Melanocyte of skin (primary cell): ENCODE results near the gene IRGC. TPM values are rescaled to one million over a fixed set of nuclear protein-coding genes. Genes with fewer than 3 reads are reported as not detected.

ENCODE experiments used
- total RNA-seq, 2 donors: library from RNA; depleted of rRNA; stranded (reverse); fragments of >200 nt; gene quantifications; 2 replicates each; pipeline ENCODE4 v1.2.3, GENCODE V29; 2012

The IRGC gene
- total RNA-seq, result not detected

DNA sequence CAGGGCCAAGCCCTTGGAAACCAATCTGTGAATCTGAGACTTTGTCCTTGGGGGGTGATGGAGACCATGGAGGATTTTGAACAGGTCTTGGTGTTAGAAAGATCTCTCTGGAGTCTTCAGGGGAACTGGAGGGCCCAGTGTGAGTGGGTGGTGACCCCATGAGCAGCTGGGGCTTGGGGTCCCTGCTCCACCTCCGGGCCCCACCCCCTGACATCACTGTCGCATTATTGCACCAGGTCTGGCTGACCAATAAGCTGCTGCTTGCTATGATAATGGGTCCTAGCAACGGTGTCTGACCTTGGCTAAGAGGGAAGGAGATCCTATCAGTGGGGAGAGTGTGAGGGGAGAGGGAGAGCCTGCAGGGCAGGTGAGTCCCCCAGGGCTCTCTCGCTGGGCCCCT, at the start of gene IRGC:
Gene IRGC, plus strand, starts transcription at position 301 of the 400 bp plus-strand sequence. CDS start 2,483 bp downstream, outside the sequence.

DNA sequence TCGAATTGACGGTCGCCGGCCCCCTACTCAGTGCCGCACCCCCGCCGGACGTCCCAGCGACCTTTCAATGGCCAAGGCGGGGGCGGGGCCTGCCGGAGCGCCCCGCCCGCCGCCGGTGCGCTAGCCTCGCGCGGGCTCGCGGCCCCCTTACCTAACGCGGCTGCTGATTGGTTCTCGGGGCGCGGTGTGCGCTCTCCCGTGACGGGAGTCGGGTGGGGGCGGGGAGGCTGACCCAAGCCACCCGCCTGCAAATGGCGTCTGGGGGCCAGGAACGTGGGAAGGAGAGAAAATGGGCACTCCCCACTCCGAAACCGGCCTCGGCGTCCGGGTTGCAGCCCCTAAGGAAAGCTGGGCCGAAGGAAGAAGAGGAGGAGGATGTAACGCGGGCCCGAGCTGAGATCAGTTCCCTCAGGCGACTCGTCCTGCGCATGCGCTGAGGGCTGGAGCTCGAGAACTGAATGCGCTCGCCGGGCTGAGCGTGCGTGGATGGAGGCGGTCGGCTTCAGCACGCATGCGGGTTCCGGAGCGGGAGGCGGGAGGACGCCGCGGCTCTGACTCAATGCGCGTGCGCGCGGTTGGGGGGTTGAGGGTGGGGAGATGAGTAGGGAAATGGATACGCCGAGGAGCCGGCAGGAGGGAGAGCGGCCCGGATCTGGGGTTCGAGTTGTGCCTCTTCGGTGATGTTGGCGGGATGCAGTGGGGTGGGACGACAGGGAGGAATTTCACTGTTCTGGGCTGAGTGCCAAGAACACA, 38.8 kb downstream of the IRGC start, which contains the start of gene SMG9:
Gene SMG9, minus strand, starts transcription at position 460 of the 753 bp plus-strand sequence. CDS start 4,221 bp downstream, outside the sequence.

Other genes starting within 250 kb of the IRGC start
- gene PHLDB3, start 211.3 kb upstream of the IRGC start, total RNA-seq, result 10 to 100 TPM in 1 of 2 donors, 1 to 10 TPM in 1; 8.0 to 15.8 TPM
- 10 to 100 TPM; 64.4 to 66.3 TPM for gene ETHE1, start 188.9 kb upstream of the IRGC start, total RNA-seq
- gene ZNF575, start 182.9 kb upstream of the IRGC start, total RNA-seq, result under 1 TPM in 1 of 2 donors, not detected in 1; 0.34 TPM
- gene XRCC1, start 140.5 kb upstream of the IRGC start, total RNA-seq, result 10 to 100 TPM; 22.0 to 30.3 TPM
- 1 to 10 TPM; 5.5 to 6.3 TPM for gene PINLYP, start 140.3 kb upstream of the IRGC start, total RNA-seq
- 10 to 100 TPM; 27.0 to 29.3 TPM for gene IRGQ, start 119.9 kb upstream of the IRGC start, total RNA-seq
- 10 to 100 TPM; 14.1 to 14.3 TPM for gene ZNF576, start 119.5 kb upstream of the IRGC start, total RNA-seq
- gene SRRM5, start 104.0 kb upstream of the IRGC start, total RNA-seq, result not detected
- 10 to 100 TPM; 23.6 to 32.0 TPM for gene ZNF428, start 96.4 kb upstream of the IRGC start, total RNA-seq
- gene CADM4, start 76.2 kb upstream of the IRGC start, total RNA-seq, result 1 to 10 TPM; 4.7 to 5.9 TPM
- 10 to 100 TPM in 1 of 2 donors, 1 to 10 TPM in 1; 6.5 to 38.6 TPM for gene PLAUR, start 45.9 kb upstream of the IRGC start, total RNA-seq
- gene SMG9, start 38.9 kb downstream of the IRGC start, total RNA-seq, result 1 to 10 TPM; 8.9 to 9.0 TPM
- gene KCNN4, start 64.9 kb downstream of the IRGC start, total RNA-seq, result 1 to 10 TPM in 1 of 2 donors, under 1 TPM in 1; 0.34 to 5.0 TPM
- 1 to 10 TPM; 1.0 to 3.0 TPM for gene LYPD5, start 86.4 kb downstream of the IRGC start, total RNA-seq
- 1 to 10 TPM; 6.5 to 9.3 TPM for gene ZNF283, start 111.2 kb downstream of the IRGC start, total RNA-seq
- 1 to 10 TPM; 1.3 to 1.4 TPM for gene ZNF404, start 167.9 kb downstream of the IRGC start, total RNA-seq
- gene ZNF45, start 219.2 kb downstream of the IRGC start, total RNA-seq, result 10 to 100 TPM; 16.9 to 23.3 TPM
- gene ZNF221, start 235.2 kb downstream of the IRGC start, total RNA-seq, result 1 to 10 TPM; 7.9 to 8.0 TPM